Measurements from ENCODE around the gene NDUFC2.

GRCh38 chr11:78046486-78046854 lies 33.2 kb downstream of the NDUFC2 start:
- TF ChIP-seq, protein P1, sequence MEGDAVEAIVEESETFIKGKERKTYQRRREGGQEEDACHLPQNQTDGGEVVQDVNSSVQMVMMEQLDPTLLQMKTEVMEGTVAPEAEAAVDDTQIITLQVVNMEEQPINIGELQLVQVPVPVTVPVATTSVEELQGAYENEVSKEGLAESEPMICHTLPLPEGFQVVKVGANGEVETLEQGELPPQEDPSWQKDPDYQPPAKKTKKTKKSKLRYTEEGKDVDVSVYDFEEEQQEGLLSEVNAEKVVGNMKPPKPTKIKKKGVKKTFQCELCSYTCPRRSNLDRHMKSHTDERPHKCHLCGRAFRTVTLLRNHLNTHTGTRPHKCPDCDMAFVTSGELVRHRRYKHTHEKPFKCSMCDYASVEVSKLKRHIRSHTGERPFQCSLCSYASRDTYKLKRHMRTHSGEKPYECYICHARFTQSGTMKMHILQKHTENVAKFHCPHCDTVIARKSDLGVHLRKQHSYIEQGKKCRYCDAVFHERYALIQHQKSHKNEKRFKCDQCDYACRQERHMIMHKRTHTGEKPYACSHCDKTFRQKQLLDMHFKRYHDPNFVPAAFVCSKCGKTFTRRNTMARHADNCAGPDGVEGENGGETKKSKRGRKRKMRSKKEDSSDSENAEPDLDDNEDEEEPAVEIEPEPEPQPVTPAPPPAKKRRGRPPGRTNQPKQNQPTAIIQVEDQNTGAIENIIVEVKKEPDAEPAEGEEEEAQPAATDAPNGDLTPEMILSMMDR (IDR thresholded peaks at IDR 0.05) = no peak
- TF ChIP-seq POLR2A (IDR thresholded peaks at IDR 0.05) = no peak
